ENCODE results near the gene RHCG.

Gene RHCG

DNA sequence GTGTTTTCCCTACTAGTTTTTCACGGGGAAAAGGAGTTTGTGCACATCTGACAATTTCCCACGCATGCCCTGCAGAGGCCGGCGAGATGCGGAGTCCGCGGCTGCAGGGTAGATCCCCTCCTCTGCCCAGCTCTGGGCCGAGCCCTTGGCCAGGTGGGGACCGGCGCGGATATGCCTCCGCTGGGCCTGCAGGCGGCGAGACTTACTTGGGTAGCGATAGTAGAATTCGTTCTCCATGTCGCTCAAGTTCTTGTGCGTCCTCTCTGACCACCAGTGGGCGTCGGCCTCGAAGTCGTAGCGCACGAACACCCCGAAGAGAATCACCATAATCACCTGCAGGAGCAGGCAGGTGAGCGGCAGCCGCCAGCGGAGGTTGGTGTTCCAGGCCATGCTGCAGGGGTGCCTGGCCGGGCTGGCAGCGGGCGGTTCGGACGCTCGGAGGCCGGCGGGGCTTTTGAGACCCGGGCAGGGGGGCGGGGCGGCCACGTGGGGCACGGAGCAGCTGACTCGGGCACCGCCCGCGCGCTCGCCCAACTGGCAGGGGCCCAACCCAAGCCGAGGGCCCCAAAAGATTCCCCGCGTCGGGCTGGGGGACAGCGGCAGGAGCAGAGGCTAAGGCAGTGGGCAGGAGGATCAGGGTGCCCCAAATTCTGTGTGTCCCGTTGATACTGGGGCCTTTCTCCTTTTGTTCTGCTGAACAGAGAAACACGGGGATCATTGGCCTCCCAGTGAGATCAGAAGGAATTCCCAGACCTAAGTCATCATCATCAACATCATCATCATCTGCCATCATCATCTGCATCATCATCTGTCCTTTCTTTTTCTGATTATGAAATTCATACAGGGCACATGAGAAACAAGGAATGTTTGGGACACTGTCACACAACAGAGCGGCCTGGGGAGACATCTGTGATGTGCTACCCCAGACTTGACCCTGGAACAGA, at the start of gene RHCG:
RHCG (minus strand) TSS at position 429 of the 944 bp plus-strand sequence; CDS start at position 390, 39 bp downstream.
- in situ Hi-C loops (cut with MboI; ENCODE audit: low sequenced_read_pairs): no loop called here

DNA sequence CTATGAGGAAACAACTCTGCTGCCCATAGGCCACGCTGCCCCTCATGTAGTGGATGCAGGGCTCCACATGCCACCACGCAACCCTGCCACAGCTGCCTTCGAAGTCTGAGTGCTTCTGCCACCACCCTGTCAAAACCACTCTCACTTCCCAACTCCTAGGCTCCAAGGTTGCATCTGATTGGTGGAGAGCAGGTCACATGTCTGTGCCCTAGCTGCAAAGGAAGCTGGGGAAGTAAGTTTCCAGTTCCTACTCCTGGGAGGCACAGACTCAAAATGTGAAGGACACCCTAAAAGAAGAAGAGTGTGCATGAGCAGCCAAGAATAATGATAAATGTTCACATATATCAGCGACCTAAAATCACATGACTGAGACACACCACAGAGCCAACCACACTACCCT, 47.0 kb upstream of the RHCG start:
- in situ Hi-C loops (cut with MboI; ENCODE audit: low sequenced_read_pairs): no loop called here

DNA sequence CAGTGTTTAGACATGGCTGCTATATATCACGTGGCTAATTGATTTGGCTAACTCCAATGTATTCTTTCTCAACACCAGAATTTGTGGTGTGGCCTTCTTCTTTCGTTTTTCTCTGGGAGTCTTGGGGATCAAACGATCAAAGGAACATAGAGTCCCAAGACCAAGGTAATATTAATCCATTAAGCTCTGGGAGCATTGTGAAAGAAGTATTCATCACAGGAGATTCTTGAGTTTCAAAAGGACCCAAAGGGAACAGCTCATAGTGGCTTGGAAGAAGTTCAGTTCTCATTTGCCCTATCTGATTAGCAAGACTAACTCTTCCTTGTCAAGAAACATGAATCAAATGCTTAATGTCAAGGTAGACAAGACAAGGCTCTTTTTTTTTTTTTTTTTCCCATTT, 46.0 kb upstream of the RHCG start:
- in situ Hi-C loops (cut with MboI; ENCODE audit: low sequenced_read_pairs): no loop called here

DNA sequence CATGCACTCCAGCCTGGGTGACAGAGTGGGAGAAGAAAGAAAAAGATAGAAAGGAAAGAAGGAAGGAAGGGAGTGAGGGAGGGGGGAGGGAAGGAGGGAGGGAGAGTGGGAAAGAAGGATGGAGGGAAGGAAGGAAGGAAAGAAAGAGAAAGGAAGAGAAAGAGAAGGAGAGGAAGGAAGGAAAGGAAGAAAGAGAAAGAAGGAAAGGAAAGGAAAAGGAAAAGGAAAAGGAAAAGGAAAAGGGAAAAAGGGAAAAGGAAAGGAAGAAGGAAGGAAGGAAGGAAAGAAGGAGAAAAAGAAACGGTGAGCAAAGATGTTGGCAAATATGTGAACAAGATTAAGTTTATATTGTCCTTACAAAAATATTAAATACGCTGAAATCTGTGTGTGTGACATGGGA, 42.6 kb upstream of the RHCG start:
- in situ Hi-C loops (cut with MboI; ENCODE audit: low sequenced_read_pairs): no loop called here

DNA sequence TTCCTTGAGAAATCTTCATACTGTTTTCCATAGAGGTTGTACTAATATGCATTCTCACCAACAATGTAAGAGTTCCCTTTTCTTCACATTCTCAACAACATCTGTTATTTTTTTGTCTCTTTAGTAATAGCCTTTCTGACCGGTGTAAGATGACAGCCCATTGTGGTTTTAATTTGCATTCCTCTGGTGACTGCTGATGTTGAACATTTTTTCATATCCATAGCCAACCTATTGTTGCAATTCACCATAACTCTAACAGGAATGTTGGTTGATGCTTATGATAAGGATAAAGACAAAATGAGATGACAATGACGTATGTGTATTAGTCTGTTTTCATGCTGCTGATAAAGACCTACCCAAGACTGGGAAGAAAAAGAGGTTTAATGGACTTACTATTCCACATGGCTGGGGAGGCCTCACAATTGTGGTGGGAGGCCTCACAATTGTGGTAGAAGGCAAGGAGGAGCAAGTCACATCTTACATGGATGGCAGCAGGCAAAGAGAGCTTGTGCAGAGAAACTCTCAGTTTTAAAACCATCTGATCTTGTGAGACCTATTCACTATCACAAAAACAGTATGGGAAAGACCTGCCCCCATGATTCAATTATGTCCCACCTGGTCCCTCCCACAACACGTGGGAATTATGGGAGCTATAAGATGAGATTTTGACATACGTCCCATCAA, 37.6 kb upstream of the RHCG start:
- in situ Hi-C loops (cut with MboI; ENCODE audit: low sequenced_read_pairs): no loop called here

DNA sequence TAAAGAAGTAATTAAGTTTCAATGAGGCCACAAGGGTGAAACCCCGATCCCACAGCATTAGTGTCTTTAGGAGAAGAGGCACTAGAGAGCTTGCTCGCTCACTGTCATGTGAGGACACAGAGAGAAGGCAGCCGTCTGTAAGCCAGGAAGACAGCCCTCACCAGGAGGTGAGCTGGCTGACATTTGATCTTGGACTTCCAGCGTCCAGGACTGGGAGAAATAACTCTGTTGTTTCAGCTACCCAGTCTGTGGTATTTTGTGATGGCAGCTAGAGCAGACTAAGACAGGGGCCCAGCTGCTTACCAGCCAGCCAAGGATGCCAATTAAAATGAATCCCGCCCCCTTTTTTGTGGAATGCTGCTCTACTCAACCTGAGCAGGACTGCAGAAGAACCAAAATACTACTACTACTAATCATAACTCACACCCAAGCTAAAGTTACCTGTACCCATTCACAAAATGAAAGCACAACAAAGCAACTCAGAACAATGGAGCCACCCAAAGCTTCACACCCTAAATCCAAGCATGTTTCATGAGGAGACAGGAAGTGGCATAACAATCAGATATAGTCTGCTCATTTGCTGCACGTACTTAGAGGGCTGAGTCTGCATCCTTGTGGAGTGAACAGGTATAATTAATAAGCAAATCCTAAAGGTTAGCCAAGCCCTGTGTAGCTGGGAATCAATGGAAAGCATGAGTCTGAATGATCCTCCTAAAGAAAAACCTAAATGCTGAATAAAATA, 35.6 kb upstream of the RHCG start:
- in situ Hi-C loops (cut with MboI; ENCODE audit: low sequenced_read_pairs): no loop called here

DNA sequence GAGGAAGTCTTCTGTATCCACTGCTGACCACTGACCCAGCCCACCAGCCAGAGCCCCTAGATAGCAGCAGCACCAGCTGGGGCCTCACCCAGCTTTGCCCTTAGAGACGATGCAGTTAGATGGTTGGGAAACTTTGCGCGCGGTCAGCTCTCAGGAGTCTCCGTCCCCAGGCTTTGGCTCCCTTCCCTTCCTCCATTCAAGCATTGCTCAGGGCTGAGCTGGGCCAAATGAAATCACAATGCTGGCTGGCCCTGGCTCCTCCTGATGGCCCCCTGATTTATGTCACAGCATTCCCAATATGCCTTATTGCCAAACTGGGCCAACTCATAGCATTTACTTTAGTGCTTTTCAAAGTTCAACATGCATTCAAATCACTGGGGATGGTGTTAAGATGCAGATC, 34.6 kb upstream of the RHCG start:
- in situ Hi-C loops (cut with MboI; ENCODE audit: low sequenced_read_pairs): no loop called here

DNA sequence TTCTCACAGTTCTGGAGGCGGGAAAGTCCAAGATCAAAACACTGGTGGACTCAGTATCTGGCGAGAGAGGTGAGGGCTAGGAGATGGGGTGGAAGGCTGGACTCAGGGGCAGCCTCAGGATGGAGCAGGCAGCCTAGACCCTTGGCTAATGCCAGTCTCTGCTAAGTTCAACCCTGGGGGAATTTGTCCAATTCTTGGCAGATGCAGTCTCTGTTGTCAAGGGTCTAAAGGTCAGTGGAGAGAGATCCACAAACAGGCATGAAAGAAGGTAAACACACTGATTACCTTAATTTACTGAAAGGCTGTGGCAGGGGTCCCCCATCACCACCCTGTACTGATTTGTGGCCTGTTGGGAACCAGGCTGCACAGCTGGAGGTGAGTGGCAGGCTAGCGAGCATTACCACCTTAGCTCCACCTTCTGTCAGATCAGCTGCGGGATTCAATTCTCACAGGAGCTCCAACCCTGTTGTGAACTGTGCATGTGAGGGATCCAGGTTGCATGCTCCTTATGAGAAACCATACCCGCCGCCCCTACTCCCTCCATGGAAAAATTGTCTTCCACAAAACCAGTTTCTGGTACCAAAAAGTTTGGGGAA, 32.5 kb upstream of the RHCG start:
- in situ Hi-C loops (cut with MboI; ENCODE audit: low sequenced_read_pairs): no loop called here

DNA sequence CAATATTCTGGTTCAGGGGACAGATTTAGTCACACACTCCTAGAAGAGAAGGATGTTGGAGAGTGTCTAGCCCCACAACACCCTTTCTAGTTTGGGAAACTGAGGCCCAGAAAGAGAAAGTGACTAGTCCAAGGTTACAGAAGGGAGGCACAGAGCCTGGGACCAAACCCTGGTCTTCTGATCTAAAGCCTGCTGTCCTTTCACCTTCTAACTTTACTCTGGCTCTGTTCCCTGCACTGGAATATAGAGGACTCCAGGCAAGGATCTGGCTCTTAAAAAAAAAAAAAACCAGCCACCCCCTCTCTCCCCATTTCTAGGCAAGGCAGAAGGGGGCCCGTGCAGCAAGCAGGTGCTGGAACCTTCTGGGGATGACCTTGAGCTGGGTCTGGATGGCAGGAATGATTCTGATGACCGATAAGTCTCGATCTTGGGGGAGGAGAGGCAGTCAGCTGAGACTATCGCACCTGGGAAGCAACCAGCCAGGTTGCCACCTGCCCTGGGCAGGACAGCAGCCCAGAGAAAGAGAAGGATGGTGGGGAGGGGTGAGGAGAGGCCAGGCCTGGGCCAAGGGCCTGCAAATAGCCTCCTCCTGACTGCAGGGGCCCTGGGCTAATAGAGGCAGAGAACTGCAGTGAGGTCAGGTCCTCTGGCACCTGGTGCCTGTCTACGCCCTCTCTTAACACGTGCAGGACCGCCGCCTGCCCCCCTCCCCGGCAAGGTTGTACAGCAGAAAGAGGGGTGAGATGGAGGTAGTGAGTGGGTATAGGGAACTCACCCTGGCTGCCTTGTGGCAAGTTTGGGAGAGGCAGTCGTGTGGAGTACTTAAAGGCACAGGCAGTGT, 30.4 kb upstream of the RHCG start:
- in situ Hi-C loops (cut with MboI; ENCODE audit: low sequenced_read_pairs): no loop called here

DNA sequence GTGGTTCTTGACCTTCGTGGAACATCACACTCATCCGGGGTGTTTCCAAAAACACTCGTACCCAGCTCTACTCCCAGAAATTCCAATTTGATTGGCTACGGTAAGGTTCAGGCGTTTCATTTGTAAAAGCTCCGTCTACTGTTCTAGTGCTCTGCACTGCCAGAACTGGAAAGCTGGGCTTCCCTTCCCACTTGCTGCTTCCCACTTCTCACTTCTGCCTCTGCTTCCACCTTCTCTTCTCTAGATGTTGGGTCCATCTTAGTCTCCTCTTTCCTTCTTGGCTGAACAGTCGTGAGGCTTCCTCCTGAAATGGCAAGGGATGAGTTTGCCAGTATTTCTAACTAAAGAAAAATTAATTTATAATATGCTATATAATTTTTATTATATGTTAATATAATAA, 29.8 kb upstream of the RHCG start:
- in situ Hi-C loops (cut with MboI; ENCODE audit: low sequenced_read_pairs): no loop called here

DNA sequence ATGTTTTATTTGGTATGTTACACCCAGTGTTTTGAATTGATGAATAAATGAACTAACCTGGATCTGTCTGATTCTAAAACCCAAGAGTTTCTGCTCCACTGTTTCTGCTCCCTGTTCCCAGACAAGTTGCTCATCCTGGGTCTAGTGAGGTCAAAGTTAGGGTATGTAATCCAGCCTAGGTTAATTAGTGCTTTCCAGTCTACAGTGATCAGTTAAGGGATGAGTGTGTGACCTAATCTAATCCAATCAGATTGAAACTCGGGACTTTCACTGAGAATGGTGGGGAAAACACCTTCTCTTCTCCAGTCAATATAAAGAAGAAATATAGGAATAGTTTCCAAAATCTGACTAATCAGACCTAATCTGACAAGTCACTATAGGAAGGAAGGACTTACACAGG, 27.8 kb upstream of the RHCG start:
- in situ Hi-C loops (cut with MboI; ENCODE audit: low sequenced_read_pairs): no loop called here

DNA sequence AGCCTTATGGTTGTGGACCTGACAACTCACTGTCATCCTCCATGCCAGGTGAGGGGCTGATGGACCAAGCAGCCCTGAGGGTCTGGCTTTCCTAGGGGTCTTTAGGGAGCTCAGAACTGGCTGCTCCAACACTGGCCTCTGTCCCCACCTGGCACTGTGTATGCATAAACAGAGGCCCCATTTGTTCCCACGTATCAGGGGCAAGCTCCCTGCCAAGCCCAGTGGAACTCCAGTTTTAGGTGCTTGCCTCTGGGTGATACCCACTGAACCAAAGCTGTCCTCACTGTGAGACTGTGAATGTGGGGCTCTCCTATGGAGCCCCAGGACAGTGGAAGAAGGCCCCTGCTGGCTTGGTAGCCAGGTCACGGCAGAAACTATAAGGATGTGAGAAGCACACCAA, 26.7 kb upstream of the RHCG start:
- in situ Hi-C loops (cut with MboI; ENCODE audit: low sequenced_read_pairs): no loop called here

DNA sequence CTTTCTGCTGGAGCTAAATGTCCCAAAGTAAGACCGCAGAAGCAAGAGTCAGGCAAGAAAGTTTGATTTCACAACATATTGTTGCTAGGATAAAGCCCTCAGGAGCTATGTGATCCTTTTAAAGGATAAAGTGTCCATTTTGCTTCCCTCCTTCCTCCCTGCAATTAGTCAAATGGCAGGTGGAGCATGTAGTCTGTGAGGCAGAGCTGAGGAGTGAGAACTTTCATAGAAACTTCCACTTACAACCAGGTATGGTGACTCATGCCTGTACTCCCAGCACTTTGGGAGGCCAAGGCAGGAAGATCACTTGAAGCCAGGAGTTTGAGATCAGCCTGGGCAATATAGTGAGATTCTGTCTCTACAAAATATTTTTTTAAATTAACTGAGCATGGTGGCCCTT, 25.2 kb upstream of the RHCG start:
- in situ Hi-C loops (cut with MboI; ENCODE audit: low sequenced_read_pairs): no loop called here

DNA sequence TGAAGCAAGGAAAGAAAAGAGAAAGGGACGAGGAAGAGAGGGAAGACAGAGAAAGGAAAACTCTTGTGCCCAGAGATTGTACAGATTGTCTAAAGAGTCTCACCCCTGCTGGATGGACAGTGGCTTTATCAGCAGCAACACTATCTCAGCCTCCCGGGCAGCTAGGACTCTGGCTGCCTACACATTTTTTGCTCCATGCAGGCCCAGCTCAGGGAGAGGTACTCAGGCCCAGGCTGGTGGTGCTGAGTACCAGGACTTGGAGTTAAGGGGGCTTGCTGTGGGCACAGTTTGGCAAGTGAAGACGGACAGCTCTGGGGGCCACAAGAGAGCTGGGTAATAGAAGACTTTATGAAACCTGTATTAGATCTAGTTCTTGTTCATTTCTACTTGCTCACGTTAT, 19.1 kb upstream of the RHCG start:
- in situ Hi-C loops (cut with MboI; ENCODE audit: low sequenced_read_pairs): no loop called here

DNA sequence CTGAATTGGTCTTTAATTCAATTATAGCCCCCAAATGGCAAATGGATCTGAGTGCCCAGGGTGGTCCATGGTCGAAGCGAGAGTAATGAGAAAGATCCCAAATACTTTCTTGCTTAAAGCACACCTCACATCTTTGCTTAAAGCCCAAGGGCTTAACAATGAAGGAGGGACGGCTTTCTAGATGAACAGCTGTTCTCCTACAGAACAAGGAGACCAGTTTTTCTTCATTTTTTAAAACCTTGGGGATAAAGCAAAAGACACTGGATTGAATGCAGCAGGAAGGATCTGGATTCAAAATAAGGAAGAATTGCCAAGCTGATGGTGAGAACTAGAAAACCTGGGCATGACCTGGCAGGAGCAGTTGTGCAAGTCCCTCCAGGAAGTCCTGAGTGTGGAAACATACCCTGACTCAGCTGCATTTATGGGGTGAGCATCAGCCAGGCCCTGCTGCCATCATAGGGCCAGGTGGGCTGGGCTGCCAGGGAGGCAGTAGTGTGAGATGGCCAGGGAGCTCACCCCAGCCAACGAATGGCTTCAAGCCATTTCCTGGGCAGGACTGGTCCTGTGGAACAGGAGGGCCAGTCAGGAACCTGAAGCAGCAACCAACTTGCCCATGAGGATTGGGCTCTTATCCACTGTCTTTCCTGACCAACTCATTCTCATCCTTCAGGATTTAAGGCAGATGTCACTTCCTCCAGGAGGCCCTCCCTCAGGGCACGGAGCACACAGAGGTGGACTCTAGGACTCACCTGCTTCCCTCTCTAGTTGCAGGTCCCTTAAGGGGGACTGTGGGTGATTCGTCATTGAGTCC, 18.4 kb upstream of the RHCG start:
- in situ Hi-C loops (cut with MboI; ENCODE audit: low sequenced_read_pairs): no loop called here

DNA sequence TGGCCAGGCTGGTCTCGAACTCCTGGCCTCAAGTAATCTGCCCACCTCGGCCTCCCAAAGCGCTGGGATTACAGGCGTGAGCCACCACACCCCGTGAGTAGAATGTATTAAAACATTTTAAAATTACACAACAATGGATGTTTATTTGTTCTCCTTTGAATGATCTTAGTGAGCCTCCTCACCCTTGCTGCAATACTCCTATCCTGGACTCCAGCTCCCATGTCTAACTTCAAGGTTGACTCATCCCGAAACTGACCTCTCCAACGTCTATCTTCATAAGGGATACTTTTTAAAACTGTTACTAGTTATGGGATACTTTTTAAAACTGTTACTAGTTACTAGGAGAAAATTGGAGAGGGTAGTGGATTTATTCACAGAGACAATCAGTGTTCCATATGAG, 17.8 kb upstream of the RHCG start:
- in situ Hi-C loops (cut with MboI; ENCODE audit: low sequenced_read_pairs): no loop called here

DNA sequence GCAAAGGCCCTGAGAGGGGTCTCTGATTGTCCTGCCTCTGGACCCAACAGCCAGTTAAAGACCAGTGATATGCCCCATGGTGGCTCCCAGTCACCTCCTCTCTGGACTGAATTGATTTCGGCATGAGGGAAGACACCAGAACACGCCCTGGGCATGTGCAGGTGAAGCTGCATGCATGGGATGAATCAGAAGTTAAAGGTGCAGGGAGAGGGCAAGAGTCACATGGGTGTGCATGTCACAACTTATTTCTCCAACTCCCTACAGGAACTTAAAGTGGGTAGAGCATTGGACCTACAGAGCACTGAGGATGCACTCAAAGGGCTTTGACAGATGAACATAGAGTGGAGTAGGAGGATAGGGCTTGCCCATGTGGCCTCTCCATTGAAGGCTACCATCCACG, 16.9 kb upstream of the RHCG start:
- in situ Hi-C loops (cut with MboI; ENCODE audit: low sequenced_read_pairs): no loop called here

DNA sequence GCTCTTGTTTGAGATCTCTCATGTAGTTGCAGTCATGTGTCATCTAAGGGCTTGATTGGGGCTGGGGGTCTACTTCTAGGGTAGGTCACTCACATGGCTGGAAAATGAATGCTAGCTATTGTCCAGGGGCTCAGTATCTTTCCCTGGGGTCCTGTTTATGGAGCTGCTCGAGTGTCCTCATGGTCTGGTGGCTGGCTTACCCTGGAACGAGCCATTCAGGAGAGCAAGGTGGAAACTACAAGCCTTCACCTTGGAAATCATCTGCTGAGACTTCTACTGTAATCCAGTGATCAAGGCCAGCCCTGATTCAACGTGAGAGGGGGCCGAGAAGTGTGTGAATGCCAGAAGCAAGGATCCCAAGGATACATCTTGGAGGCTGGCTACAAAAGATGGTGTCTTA, 16.2 kb upstream of the RHCG start:
- in situ Hi-C loops (cut with MboI; ENCODE audit: low sequenced_read_pairs): no loop called here

DNA sequence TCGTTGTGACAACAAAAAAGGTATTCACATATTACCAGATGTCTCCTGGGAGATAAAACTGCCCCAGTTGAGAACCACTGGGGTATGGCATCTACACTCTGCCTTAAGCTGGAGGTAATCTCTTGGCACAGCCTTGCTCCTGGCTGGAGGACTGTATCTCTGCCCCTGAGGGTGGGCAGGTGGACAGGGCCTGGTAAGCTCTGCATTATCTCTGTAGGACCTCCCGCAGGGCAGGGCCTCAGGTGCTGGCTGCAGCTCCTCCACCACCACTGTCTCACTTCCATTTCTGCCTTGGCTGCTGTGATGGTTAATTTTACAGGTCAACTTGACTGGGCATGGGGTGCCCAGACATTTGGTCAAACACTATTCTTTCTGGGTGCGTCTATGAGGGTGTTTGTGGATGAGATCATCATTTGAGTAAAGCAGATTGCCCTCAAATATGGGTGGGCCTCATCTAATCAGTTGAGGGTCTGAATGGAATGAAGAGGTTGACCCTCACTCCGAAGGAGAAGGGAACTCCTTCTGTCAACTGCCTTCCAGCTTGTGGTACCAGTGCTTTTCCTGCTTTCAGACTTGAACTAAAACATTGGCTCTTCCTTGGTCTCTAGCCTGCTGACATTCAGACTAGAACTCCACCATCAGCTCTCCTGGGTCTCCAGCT, 9.8 kb upstream of the RHCG start:
- in situ Hi-C loops (cut with MboI; ENCODE audit: low sequenced_read_pairs): no loop called here
